HG02970 (cell line): ENCODE measurements around the gene PSORS1C2.
"Not testable (repeated sequence)": the region's sequence is repeated elsewhere in the genome, so short reads cannot be mapped to it uniquely, and the experiment has no call there.

ENCODE experiments used
- ATAC-seq: cut with Tn5 transposase; IDR thresholded peaks from one replicate; pipeline ENCODE4 v1.9.1; 2021; ENCODE audit warnings: mild to moderate bottlenecking, moderate library complexity, moderate number of reproducible peaks; ENCODE audit not compliant: unreplicated experiment, low FRiP score

Gene PSORS1C2

GRCh38 chr6:31138982-31139381, at the start of gene PSORS1C2:
Gene PSORS1C2, minus strand, starts transcription at chr6:31139066. Its CDS starts 40 bp downstream, at chr6:31139026.
- no peak for ATAC-seq

- ATAC-seq: no peak
Observed at GRCh38 chr6:31187780-31188194, 48.9 kb upstream of the PSORS1C2 start.

- ATAC-seq: no peak
Observed at GRCh38 chr6:31186052-31186734, 47.3 kb upstream of the PSORS1C2 start.

GRCh38 chr6:31185695-31186051, 46.8 kb upstream of the PSORS1C2 start:
- ATAC-seq: not testable (repeated sequence)

- ATAC-seq: not testable (repeated sequence)
Observed at GRCh38 chr6:31183859-31184258, 45.0 kb upstream of the PSORS1C2 start.

GRCh38 chr6:31183287-31183686, 44.4 kb upstream of the PSORS1C2 start:
- ATAC-seq: not testable (repeated sequence)

GRCh38 chr6:31180500-31180899, 41.6 kb upstream of the PSORS1C2 start:
- ATAC-seq: no peak

- ATAC-seq: no peak
Observed at GRCh38 chr6:31179896-31180295, 41.0 kb upstream of the PSORS1C2 start.

- ATAC-seq: no peak
Observed at GRCh38 chr6:31179042-31179386, 40.1 kb upstream of the PSORS1C2 start.

- ATAC-seq: no peak
Observed at GRCh38 chr6:31178143-31179041, 39.5 kb upstream of the PSORS1C2 start.

- ATAC-seq: no peak
Observed at GRCh38 chr6:31175971-31176370, 37.1 kb upstream of the PSORS1C2 start.

GRCh38 chr6:31174378-31174777, 35.5 kb upstream of the PSORS1C2 start:
- ATAC-seq: no peak

GRCh38 chr6:31173406-31173805, 34.5 kb upstream of the PSORS1C2 start:
- ATAC-seq: no peak

- ATAC-seq: no peak
Observed at GRCh38 chr6:31172973-31173384, 34.1 kb upstream of the PSORS1C2 start.

- ATAC-seq: no peak
Observed at GRCh38 chr6:31171931-31172905, 33.4 kb upstream of the PSORS1C2 start.

- no peak for ATAC-seq
Observed at GRCh38 chr6:31170987-31171671, 32.3 kb upstream of the PSORS1C2 start.

- ATAC-seq: no peak
Observed at GRCh38 chr6:31170600-31170881, 31.7 kb upstream of the PSORS1C2 start, which contains the start of gene POU5F1. Gene POU5F1, minus strand, starts transcription at chr6:31170682. Its CDS starts 62 bp downstream, at chr6:31170620.

- ATAC-seq: not testable (repeated sequence)
Observed at GRCh38 chr6:31169858-31170599, 31.2 kb upstream of the PSORS1C2 start.

GRCh38 chr6:31169123-31169857, 30.4 kb upstream of the PSORS1C2 start:
- no peak for ATAC-seq
